H1 (cell line): Measurements from ENCODE around the gene HS6ST3. TPM values are rescaled to one million over a fixed set of nuclear protein-coding genes. Genes with fewer than 3 reads are reported as not detected.

Source experiments
- CHD7 ChIP-seq: fragments of 300-600 bp; sonication (generic); IDR thresholded peaks from 2 replicates; pipeline ENCODE4 v1.7.1; 2012; ENCODE audit warnings: low read length, moderate library complexity, mild to moderate bottlenecking, inconsistent platforms; ENCODE audit not compliant: insufficient replicate concordance
- RBBP5 ChIP-seq: IDR thresholded peaks from 2 replicates; pipeline ENCODE4 v1.7.1; 2012; ENCODE audit warnings: low read depth, mild to moderate bottlenecking, inconsistent platforms, low read length, moderate library complexity, borderline replicate concordance
- RNF2 ChIP-seq: fragments of 200-900, 300-1000 bp; sonication (generic); IDR thresholded peaks from 2 replicates; pipeline ENCODE4 v1.7.1; 2016; ENCODE audit warnings: borderline replicate concordance, low read depth, mild to moderate bottlenecking, antibody characterized with exemption, low read length; ENCODE audit not compliant: poor library complexity, severe bottlenecking; ENCODE audit errors: missing control alignments
- polyA plus RNA-seq, 7 experiments: library from polyadenylated mRNA; depleted of rRNA in 3 of 7; stranded (reverse) in 5 of 7; unstranded in 2 of 7; fragments of >200 nt in 5 of 7; fragments of 200-250 nt in 2 of 7; gene quantifications; 1 replicate in 5 of 7; 2 replicates in 1 of 7; 4 replicates in 1 of 7; pipeline versions ENCODE4 v1.2.1 to v1.2.3, GENCODE V29; 2011 to 2013; ENCODE audit warnings: missing spikeins in 2 of 7, mixed read lengths in 2 of 7
- total RNA-seq: library from RNA; stranded (reverse); fragmentation: NEBNext Ultra II Directional; extraction: Animal tissue kit (Norgen Biotek cat#: 25700); gene quantifications from 2 replicates; pipeline ENCODE4 v1.2.1, GENCODE V29; 2021

The HS6ST3 gene
- total and polyA plus RNA-seq, 2 of the 8 experiments (the other 6 are each of a cell fraction or from before 2014, with no cell fraction given) = 0.45 to 1.2 TPM

GRCh38 chr13:96636001-96636709 lies 546.2 kb downstream of the HS6ST3 start (continued):
- no peak for TF ChIP-seq RNF2
- no peak for TF ChIP-seq RBBP5
- TF ChIP-seq CHD7 = no peak
